NCI-H82 treated with DMSO at 0.1 percent for 48 hours (cell line): ENCODE measurements around the gene LAS1L.
A peak's percentile ranks its signal among the peaks of the same experiment; 100 is the strongest.
"Not testable (repeated sequence)": the region's sequence is repeated elsewhere in the genome, so short reads cannot be mapped to it uniquely, and the experiment has no call there.

Experiments used
- DNase-seq: peaks from one replicate; lab custom pipeline; 2025; ENCODE audit not compliant: unreplicated experiment; lab: John Stamatoyannopoulos, UW

Gene LAS1L

DNA sequence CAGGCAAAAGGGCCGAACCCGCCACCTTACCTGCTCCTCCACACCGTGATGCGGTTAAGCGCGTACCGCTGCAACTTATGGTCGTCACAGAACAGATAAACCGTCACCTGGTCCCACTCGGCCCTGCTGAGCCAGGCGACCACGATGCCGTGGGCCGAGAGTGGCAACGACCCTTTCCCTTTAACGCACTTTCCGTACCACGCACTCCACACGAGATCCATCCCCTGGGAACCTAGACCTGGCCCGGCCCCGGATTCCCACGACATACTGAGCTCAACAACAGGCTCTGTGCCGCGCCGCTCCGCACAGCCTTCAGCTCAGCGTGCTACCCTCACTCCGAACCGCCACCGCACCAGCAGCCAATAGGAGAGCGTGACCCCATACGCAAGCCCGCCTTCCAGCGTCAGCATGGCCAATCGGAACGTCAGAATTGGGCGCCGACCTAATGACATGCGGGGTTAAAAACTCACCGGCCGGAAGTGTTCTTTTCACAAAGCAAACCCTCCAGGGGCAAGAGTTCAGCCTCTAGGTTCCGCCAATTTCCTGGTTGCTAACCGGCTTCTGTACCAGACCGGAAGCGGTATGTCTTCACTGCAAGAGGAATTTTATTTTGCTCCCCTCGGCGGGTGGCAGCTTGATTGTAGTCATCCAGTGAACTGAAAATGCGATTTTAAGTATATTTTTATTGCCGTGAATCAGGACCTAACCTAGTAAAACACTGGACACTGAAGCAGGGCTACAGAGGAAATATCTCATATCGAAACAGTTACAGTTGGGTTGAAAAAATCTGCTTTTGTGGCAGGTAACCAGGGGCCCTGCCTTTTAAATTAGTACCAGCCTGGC, at the start of gene LAS1L:
Gene LAS1L (minus strand): TSS at position 338 of the 843 bp plus-strand sequence. CDS start 72 bp downstream, at position 266.
- DNase-seq = peak; percentile 86

- peak; percentile 64 for DNase-seq
These were observed 48.0 kb upstream of the LAS1L start for GRCh38 chrX:65582450-65583082.

DNA sequence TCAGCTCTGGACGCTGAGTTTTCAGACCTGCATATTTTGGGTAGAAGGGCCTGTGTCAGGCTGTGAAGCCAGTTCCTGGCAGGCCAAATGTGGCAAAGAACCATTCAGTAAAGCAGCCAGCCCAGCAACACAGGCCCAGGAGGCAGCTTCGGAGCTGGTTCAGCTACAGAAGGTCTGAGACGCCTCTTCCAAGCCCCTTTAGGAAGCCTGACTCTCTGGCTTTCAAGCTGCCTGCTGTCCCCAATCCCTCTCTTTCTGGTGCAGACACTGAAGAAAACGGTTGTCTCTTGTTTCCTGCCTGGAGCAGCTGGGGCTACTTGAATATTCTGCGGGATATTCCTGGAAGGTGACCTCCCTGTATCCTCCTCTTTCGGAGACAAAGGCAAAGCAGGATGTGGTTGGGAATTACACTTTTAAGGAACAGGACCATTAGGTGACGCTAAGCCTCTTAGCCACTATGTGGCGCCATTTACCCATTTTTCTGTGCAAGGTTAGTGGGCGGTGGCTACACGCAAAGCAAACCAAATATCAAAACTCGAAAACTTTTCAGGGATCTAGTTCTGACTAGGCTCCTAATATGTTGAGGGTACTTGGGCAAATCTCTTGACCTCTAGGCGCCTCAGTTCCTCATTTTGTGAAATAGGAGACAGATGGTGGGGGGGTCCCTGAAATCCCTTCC, 47.2 kb upstream of the LAS1L start:
- peak; percentile 24 for DNase-seq

DNA sequence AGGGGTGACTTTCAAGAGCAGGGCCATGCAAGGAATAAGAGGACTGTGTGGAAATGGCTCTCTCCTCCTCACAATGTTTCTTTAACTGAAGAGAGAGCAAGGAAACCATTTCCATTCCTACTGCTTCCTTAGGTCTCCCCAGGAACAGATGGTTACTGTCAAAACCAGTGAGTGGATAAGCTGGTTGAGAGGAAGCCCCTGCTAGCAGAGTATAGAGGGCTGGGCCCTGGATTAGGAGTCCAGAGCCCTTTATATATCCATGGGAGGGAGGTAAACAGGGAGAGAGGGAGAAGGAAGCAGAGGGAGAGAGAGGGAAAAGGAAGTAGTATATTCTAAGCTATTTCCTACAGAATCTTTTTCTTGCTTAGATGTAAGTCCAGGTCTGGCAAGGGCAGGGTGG, 43.8 kb upstream of the LAS1L start:
- DNase-seq = peak; percentile 47

DNA sequence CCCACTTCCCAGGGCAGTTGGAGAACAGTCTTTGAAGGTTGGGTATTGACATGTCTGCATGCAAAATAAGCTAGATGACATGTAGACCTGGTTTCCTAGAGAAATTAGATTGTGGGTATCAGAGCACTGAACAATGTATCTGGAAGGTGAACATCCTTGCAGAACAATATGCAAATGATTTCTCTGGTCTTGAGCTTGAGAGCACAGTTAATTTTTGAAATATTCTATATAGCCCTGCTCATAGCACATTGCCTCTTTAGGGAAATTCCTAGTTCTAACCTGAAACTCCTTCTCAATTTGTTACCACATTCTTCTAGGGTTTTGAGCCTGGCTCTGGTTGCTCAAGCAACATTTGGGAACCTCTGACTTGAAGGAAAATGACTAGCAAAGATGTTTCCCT, 41.6 kb upstream of the LAS1L start:
- no peak for DNase-seq

GRCh38 chrX:65575022-65575421, 40.4 kb upstream of the LAS1L start:
- DNase-seq = no peak

DNA sequence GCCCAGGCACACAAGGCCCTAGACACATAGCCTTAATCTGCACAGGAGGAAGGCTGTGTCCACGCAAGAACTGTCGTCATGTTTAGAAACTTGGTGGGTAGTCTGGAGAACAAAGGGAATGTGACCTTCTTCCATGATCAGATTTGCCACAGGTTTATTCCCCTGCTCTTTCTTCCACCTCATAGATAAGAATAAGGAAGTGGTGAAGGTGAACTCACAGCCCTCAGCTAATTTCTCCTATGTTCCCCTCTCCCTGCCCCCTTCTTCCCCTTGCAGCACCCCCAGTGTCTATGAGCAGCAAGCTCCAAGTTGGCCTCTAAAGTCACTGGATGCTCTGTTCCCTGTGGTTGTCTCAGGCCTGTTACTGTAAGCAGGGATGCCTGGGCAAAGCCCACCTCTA, 39.8 kb upstream of the LAS1L start:
- no peak for DNase-seq

DNA sequence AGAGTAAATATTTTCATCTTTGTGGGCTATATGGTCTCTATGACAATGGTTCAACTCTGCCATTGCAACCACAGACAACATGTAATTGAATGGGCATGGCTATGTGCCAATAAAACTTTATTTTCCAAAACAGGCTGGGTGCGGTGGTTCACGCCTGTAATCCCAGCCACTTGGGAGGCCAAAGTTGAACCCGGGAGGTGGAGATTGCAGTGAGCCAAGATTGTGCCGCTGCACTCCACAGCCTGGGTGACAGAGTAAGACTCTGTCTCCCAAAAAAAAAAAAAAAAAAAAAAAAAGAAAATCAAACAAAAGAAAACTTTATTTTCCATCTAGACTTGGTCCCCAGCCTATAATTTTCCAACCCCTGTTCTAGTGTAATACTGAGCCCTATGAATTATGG, 38.4 kb upstream of the LAS1L start:
- no peak for DNase-seq

DNA sequence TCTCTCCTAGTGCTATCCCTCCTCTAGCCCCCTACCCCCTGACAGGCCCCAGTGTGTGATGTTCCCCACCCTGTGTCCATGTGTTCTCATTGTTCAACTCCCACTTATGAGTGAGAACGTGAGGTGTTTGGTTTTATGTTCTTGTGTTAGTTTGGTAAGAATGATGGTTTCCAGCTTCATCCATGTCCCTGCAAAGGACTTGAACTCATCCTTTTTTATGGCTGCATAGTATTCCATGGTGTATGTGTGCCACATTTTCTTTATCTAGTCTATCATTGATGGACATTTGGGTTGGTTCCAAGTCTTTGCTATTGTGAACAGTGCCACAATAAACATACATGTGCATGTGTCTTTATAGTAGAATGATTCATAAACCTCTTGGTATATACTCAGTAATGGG, 28.3 kb upstream of the LAS1L start:
- DNase-seq = not testable (repeated sequence)

- DNase-seq = no peak
These were observed 17.1 kb upstream of the LAS1L start for GRCh38 chrX:65551489-65552339.

DNA sequence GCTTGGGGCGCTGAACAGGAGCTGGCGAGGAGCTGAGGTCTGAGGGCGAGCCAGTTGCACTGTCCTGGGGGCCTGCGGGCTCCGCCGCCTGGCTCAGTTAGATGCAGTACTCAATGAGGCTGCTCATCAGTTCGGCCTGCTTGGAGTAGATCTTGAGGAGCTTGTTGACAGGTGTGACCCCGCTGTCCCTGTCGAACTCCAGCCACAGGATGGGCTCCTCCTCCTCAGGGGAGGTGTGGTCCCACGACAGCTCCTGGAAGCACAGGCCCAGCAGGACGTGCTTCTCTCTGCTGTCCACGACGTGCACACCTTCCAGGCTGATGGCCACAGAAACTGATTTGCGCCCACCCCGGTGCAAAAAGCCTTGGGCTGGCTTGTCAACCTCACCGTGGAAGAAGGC, 16.5 kb upstream of the LAS1L start:
- no peak for DNase-seq

GRCh38 chrX:65545456-65545855, 10.9 kb upstream of the LAS1L start:
- no peak for DNase-seq

DNA sequence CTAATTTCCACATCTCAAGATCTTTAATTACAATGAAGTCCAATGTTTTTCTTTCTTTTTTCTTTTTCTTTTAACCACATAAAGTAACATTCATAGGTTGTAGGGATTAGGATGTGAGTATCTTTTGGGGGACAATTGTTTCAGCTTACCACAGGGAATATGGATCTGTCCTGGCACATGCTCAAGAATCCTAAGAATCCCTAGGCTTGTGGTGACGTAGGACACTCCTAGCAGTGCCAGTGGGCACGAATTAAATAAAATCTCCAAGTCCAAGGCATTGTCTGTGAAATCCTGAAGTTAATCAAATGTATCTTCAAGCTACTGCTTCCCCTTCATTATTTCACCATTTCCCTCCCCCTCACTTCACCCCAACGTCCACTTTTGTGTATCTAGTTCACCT, 2.6 kb upstream of the LAS1L start:
- DNase-seq = no peak

- no peak for DNase-seq
These were observed 1.7 kb upstream of the LAS1L start for GRCh38 chrX:65536291-65536690.

DNA sequence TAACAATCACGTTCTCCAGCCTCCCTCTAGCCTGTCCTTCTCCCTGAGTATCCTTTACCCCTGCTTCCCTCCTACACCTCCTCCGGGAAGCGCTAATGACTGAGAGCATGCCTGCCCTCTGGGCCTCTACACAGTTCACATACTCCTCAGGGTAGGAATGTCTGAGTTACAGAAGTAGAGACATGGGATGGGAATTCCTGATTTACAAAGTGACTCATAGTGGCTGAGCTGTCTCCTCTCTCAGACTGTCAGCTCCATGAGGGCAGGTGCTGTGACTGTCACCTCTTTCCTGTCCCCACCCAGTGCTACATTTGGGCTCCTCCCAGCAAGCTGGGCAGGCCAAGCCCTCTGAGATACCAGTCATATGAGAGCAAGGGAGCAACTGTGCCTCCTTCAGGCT, 2.6 kb downstream of the LAS1L start:
- no peak for DNase-seq

- peak; percentile 5 for DNase-seq
These were observed 5.8 kb downstream of the LAS1L start for GRCh38 chrX:65528705-65529340.

DNA sequence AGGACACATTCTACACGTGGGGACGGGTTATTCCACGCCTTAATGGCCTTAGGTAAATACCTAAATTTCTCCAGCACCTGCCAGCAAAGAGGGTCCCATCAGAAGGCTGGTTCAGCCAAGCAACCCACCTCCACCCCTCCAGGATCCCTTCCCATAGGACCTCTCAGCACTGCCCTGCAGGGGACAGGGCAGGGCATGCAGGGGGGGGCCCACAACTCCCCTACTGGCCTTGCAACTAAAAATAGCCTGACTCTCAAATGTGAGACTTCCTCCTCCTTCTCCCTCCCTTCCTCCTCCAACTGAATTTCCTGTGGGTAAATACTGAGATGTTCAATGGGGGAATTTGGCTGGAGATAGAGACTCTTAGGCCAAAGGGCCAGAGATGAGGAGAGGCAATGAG, 6.3 kb downstream of the LAS1L start:
- no peak for DNase-seq

DNA sequence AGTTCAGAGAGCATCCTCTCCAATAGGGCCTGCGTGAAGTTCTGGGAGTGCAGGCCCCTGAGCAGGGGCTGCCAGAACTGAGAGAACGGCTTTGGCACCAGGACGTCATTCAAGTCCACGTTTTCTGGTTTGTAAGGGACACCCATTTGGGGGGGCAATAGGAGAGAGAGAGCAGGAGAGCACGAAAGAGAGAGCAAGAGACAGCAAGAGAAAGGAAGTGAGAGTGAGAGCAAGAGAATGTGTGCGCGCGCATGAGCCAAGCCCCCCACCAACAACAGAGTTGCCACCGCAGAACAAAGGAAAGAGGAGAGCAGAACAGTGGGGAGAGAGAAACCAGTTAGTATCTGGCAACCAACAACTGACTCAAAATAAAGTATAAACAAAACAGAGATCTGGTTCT, 10.4 kb downstream of the LAS1L start:
- no peak for DNase-seq

DNA sequence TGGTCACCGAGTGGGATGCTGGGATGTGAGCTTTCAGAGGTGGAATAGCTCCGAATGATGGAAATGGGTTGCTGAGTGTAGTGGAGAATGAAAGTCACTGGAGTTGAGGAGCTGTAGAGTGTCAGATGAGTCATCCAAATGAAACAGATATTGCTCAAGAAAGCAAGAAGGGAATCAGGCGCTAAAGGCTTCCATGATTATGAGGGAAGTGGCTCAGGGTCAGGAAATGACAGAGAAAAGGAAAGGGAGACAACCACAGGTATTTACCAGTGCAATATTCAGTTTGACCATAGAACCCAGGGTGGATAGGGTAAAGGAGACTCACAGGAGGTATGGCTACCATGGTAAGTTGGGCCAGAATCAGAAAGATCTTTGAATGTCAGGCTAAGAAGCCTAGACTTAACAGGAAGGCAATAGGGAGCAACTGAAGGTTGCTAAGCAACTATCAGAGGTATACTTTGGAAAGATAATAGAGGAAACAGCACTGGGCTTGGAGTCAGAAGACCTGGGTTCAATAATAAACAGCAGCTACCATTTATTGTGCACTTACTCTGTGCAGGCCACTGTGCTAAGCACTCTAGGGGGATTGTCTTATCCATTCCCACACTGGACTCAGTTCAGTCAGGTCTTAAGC, 11.7 kb downstream of the LAS1L start:
- no peak for DNase-seq

DNA sequence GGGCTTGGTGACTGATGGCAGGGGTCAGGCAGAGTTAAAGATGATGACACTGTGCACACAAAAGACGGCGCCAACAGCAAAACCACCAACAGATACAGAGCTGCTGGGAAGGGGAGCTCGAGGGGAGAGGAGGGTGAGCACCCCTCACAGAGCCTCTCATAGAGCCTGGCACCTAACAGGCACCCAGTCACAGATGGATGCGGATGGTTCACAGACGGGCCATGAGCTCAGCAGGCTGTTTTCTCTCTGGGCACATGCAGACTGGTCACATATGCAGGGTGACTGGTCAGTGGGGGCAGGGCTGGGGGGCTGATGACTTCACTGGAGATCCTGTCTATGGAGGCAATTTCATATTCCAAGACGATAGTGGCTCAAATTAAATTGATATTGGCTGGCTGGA, 15.1 kb downstream of the LAS1L start:
- DNase-seq = not testable (repeated sequence)
